GM18526 (cell line): ENCODE measurements around the gene SATL1.

Source experiments
- POLR2A ChIP-seq: IDR thresholded peaks from 3 replicates; pipeline ENCODE4 v1.6.1; 2011; ENCODE audit not compliant: insufficient read length; ENCODE audit errors: extremely low read depth

Gene SATL1

GRCh38 chrX:85243761-85244449 is at the start of gene SATL1, which contains the start of gene ZNF711:
TSS of gene SATL1 (minus strand) at chrX:85243779. CDS start at chrX:85108968, 134,811 bp downstream.
TSS of gene ZNF711 (plus strand) at chrX:85243991. CDS start at chrX:85247573, 3,582 bp downstream.
- TF ChIP-seq POLR2A, result no peak

- TF ChIP-seq POLR2A, result no peak
These were observed 45.6 kb upstream of the SATL1 start for GRCh38 chrX:85288992-85289723.

- no peak for TF ChIP-seq POLR2A
These were observed 1.1 kb upstream of the SATL1 start for GRCh38 chrX:85244450-85245211.

GRCh38 chrX:85243155-85243554 is 424 bp downstream of the SATL1 start:
- TF ChIP-seq POLR2A, result no peak

GRCh38 chrX:85223359-85223758 is 20.2 kb downstream of the SATL1 start:
- no peak for TF ChIP-seq POLR2A

GRCh38 chrX:85221361-85221760 is 22.2 kb downstream of the SATL1 start:
- TF ChIP-seq POLR2A, result no peak

- no peak for TF ChIP-seq POLR2A
These were observed 27.6 kb downstream of the SATL1 start for GRCh38 chrX:85215946-85216345.

- no peak for TF ChIP-seq POLR2A
These were observed 29.6 kb downstream of the SATL1 start for GRCh38 chrX:85213792-85214530.

- no peak for TF ChIP-seq POLR2A
These were observed 40.1 kb downstream of the SATL1 start for GRCh38 chrX:85203461-85203970.

GRCh38 chrX:85196319-85196718 is 47.3 kb downstream of the SATL1 start:
- no peak for TF ChIP-seq POLR2A

GRCh38 chrX:85159644-85160043 is 83.9 kb downstream of the SATL1 start:
- no peak for TF ChIP-seq POLR2A

GRCh38 chrX:85140964-85141363 is 102.6 kb downstream of the SATL1 start:
- no peak for TF ChIP-seq POLR2A

- TF ChIP-seq POLR2A, result no peak
These were observed 104.2 kb downstream of the SATL1 start for GRCh38 chrX:85139422-85139821.

- no peak for TF ChIP-seq POLR2A
These were observed 107.2 kb downstream of the SATL1 start for GRCh38 chrX:85136409-85136808.

- TF ChIP-seq POLR2A, result no peak
These were observed 128.3 kb downstream of the SATL1 start for GRCh38 chrX:85115252-85115651.

GRCh38 chrX:85114776-85115175 is 128.8 kb downstream of the SATL1 start:
- TF ChIP-seq POLR2A, result no peak
